ENCODE results near the gene PAF1.

The PAF1 gene

DNA sequence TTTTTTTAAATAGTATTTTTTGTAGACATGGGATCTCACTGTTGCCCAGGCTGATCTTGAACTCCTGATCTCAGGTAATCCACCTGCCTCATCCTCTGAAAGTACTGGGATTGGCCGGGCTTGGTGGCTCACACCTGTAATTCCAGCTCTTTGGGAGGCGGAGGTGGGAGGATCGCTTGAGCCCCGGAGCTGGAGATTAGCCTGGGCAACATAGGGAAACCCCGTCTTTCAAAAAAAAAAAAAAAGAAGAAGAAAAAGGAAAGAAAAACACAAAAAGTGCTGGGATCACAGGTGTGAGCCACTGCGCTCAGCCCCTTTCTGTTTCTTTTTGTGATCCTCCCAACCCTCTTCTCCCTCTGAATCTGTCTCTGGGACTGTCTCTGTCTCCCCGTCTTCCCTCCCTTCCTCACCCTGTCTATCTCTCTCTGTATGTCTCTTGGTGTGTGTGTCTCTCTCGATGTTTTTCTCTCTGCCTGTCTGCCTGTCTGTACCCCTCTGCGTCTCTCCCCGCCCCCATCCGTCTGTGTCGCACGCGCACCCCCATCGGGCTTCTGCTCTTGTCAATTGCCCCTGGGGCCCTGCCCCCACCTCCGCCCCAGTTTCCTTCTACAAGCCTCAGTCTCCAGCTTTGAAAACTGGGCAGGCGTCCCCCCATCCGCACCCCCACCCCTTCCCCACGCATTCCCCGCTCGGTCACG lies 15.2 kb upstream of the PAF1 start:
- peak; percentile 60 to 87 (median 68) for DNase-seq (ENCODE audit: low read depth in 3 of 3)

DNA sequence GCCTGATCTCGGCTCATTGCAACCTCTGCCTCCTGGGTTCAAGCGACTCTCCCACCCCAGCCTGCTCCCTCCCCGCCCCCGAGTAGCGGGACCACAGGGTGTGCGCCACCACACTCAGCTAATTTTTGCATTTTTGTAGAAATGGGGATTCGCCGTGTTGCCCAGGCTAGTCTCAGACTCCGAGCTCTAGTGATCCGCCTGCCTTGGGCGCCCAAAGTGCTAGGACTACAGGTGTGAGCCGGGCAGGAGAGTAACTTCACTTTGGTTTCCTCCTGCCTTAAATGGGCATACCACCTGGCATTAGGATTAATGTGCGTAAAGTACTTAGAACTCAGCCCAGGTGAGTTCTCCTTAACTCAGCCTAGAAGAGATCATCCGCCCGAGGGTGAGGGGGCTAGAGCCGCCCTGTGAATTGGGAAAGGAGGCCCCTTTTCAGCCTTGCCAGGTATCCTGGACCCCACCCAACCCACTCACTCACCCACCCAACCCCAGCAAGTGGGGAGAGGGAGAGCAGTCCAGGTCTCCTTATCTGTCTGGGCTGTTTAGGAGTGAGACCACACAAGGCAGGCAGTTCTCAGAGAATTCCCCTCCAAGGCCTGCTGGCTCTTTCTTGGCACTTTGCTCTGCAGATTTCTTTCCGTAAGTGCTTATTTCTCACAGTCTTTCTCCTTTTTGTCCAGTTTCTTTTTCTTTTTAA lies 14.5 kb upstream of the PAF1 start:
- DNase-seq (ENCODE audit: low read depth in 3 of 3): no peak

DNA sequence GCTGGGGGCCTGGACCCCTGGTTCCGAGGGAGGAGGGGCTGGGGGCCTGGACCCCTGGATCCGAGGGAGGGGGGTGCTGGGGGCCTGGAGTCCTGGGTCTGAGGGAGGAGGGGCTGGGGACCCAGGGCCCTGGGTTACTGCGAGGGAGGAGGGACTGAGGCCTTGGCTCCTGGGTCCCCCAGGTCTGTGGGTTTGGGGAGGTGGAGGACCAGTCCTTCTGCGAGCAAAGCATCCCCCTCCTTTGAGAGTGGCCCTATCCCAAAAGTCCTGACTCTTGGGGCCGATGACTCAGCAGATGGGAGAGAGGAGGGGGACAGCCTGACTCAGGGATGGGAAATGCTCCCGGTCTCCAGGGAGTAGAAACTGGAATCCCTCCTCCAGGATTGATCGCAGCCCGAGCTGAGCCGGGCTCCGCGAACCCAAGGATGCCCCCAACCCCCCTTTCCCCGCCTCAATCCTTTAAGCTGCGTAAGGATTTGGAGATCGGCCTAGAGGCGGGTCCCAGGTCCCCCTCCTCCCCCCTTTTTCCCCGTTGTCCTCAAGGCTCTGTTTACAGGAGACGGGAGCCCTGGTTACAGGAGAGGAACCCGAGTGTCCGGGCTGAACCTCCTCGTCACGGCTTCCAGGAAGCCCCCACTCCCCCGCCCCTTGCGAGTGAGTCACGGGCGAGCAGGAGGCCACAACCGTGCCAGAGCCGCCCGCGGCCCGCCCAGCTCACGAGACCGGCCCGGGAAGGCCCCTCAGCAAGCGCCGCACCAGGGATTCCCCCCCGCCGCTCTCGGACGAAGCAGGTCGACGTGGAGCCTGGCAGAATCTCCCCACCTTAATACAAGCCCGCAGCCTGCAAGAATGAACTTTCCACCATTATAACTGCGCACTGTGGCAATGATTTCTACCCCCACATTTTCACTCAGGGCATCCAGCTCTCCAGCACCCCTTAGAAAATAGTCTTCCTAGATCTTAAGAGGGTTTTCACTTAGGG lies 12.7 kb upstream of the PAF1 start:
- DNase-seq (ENCODE audit: low read depth in 3 of 3): peak; percentile 92 to 96 (median 93)

DNA sequence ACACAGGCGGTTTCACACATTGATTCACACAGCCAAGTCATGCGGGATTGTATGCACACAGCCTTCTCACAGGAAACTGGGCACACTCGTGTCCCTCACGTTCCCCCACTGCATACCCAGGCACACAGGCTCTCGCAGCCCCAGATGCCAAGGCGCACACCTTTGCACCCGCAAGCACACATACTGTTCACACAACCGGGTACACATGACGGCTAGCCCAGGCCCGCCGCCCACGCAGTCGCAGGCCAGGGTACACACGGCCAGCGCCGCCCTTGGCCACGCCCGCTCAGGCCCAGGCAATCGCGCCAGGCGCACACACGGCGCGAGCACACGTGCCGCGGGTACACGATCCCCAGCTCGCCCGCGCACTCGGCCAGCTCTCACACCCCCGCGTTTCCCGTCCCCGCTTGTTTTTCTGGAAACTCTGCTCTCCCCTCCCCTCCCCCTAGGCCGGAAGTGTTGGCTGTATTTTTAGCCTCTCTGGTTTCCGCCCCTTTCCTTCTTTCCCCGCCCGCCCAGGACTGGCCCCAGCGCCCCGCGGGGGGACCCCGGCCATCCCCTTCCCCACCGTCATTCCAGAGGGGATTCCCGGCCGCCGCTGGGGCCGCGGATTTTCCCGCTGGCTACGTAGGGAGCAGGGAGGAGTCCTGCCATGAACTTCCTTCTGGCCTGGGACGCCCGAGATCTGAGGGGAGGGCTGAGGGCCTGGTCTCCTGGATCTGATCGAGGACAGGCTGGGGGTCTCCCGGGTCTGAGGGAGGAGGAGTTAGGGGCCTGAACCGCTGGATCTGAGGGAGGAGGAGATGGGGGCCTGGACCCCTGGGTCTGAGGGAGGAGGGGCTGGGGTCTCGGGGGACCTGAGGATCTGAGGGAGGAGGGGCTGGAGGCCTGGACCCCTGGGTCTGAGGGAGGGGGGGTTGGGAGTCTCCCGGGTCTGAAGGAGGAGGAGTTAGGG lies 11.7 kb upstream of the PAF1 start:
- peak; percentile 66 to 90 (median 77) for DNase-seq (ENCODE audit: low read depth in 3 of 3)

DNA sequence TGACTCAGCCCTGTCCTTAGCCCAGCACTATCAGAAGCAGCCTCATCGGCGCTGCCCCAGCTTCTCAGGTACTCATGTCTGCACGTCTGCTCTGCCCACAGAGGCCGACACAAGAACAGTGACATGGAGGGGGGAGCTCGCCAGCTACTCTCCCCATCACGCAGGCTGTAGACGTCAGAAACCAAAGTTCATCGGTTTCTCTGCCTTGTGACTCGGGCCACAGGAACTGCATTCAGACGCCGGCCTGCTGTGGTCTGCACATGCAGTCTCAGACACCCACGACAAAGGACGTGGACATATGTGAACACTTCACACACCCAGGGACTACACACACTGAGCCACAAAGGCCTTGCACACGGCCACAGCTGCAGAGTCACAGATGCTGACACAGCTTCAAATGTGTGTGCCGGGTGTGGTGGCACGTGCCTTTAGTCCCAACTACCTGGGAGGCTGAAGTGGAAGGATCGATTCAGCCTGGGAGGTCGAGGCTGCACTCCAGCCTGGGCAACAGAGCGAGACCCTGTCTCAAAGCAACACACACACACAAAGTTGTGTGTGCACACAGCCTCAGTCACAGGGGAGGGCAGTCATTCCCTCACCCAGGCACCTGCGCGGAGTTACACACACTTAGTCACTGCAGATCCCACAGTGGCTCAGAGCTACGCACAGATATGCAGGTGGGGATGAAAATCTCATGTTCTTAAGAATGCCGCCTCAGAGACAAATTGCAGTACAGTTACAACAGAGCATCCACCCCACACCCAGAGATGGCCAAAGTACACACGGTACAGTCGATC lies 10.8 kb upstream of the PAF1 start:
- peak; percentile 50 to 80 (median 65) for DNase-seq (ENCODE audit: low read depth in 3 of 3)

DNA sequence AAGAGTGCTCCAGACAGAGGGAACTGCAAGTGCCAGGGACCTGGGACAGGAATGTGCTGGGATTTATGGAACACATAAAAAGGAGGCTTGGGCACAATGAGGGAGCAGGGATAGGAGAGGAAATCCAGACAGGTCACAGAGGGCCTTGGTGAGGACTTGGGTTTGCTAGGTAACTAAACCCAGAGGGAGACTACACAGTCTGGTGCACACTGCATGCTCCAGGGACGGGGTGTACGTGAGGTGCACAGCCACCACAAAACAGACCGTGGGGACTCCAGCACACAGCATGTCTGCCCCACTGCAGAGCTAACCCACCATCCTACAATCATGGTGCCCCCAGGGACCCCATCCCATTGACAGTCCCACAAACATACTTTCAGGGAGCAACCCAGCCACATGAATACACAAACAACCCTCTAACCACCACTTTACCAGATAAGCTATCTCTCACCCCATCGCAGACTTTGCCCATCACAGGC lies 10.2 kb upstream of the PAF1 start:
- no peak for DNase-seq (ENCODE audit: low read depth in 3 of 3)

DNA sequence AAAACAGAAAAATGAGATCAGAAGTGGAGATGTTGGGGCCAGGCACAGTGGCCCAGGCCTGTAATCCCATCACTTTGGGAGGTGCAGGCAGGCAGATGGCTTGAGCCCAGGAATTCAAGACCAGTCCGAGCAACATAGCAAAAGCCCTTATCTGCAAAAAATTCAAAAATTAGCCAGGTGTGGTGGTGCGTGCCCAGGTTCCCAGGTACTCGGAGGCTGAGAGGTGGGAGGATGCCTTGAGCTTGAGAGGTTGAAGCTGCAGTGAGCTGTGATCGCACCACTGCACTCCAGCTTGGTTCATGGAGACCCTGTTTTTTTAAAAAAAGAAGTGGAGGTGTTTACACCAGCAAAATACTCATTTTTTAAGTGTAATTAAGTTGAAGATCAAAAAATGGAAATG lies 9.2 kb upstream of the PAF1 start:
- no peak for DNase-seq (ENCODE audit: low read depth in 3 of 3)

DNA sequence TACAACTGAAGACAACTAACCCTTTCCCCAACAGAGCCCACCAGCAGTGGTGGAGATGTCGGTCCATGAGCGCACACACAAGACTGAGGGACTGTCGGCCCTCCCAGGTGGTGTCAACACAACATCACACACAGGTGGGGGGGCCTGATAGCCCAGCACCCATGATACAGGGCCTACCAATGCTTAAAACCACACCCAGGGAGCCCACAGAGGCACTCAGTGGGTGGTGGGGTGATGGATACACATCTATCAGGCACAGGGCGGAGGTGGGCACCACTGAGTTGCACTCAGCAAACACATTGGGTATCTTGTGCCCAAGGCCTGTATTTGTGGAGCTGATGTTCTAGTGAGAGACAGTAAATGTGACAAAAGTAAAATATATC lies 8.8 kb upstream of the PAF1 start:
- no peak for DNase-seq (ENCODE audit: low read depth in 3 of 3)

DNA sequence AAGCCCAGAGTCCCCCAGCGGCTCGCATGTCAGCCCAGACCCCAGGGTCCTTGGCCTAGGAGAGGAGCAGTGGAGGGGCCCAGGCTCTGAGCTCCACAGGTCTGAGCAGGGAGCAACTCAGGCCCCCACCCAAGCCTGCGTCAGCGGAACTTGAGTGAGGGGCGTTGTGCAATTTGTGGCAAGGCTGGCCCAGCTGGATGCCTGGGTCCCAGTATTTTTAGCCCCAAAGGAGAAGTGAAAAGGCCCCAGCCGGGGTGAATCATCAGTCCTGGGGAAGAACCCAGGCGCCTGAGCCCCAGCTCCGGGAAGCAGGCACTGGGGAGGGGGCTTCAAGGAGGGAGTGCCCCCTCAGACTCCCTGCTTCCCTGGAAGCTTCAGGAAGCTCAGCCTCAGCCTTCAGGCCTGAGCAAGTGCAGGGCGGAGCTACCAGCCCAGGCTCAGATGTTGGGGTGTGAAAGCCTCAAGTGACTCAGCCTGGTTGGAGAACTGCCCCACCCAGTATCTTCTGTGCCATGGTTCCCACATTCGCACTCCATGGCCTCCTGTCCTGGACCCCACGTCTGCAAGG lies 7.5 kb upstream of the PAF1 start:
- peak in 1 of 3 experiments; percentile 61 for DNase-seq (ENCODE audit: low read depth in 3 of 3)

DNA sequence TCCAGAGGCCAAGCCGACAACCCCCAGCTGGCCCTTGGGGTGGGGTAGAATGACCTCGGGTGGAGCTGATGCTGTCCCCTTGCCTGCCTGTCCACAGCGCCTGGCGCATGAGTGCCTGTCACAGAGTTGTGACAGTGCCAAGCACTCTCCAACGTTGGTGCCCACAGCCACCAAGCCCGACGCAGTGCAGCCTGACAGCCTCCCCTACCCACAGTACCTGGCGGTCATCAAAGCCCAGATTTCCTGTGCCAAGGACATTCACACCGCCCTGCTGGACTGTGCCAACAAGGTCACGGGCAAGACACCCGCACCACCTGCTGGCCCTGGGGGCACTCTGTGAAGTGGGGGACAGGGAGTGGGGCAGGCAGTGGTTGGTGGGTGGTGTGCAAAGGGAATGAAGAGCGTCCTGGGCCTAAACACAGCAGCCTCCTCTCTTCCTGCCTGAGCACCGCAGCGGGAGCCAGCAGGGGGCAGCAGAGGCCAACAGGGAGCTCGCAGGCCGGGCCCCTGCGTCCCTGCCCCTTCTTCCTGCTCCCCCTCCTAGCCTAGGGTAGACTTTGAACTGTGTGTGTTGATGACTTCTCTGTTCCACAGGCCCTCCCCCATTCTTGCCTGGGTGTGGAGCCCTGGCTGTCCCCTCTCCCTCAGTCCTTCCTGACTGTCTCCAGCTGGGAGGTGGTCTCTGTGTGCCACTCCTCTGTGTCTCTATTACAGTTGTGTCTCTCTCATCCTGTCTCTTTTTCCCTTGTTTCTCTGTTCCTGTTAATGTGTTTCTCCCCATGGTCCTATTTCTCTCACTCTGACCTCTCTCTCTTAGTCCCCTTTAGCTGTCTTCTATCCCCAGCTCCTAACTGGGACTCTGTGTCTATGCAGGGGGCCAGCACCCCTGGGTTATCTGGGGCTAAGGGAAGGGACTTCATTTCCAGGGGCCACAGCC lies 6.7 kb upstream of the PAF1 start:
- DNase-seq (ENCODE audit: low read depth in 3 of 3): peak; percentile 87 to 92 (median 88)

DNA sequence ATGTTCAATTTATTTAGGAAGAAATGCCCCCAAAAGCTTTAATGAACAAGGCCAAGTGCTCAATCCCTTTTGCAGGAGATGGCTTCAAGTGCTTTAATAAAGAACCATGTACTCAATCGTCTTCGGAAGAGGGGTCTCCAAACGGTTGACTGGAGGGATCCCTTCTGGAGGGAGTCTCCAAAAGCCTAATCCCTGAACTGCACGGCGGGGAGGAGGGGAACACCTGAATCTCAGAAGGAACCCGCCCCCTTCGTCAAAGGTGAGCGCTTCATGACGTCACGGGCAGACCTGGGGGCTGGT lies 505 bp downstream of the PAF1 start:
- peak in 2 of 3 experiments; percentile 61 to 72 for DNase-seq (ENCODE audit: low read depth in 3 of 3)

DNA sequence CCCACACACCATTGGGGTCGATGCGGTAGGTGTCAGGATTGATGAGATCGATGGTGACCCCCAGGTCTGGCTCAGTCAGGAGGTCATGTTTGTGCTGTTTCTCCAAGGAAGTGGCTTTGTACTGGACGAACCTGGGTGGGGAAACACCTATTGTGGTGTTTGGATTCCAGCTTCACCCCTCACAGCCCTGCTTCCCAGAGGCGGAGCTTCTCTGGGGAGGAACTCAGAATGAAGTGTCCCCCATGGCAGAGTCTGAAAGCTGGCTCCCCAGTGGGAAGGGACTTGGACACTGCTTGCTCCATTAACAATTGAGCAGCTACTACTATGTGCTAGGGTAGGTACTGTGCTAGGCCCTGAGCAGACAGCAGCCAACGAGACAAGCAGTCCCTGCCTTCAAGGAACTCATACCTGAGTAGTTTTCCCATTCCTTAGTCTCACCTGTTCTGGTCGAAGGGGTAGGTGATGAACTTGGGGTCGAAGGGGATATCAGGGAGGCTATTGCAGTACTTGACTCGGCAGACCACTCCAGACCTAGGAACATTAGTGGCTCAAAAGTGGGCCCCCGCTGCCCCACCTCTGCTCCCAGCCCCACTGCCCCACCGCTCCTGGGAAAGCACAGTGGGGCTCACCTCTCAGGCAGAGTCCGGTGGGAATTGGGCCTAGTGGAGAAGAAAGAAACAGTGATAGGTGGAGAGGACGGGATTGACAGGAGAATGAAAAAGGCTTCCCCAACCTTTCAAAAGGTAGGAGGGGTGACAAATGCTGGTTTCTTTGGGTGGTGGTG lies 1.1 kb downstream of the PAF1 start:
- no peak for DNase-seq (ENCODE audit: low read depth in 3 of 3)

DNA sequence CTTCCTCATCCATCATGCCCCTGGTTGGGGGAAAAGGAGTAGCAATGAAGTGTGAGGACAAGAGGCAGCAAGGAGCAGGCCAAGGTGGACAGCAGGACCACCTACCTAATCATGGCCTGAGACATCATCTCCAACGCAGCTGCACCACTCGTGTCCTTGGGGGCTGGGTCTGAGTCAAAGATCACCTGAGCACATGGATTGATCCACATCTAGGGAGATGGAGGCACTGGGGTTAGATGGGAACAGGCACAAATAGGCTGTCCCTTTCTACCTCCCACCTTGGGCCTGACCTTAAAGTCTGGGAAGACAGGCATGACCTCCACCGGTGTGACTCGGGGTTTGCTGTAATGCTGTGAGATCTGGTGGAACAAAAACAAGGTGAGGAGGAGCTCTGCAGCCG lies 2.2 kb downstream of the PAF1 start:
- no peak for DNase-seq (ENCODE audit: low read depth in 3 of 3)

DNA sequence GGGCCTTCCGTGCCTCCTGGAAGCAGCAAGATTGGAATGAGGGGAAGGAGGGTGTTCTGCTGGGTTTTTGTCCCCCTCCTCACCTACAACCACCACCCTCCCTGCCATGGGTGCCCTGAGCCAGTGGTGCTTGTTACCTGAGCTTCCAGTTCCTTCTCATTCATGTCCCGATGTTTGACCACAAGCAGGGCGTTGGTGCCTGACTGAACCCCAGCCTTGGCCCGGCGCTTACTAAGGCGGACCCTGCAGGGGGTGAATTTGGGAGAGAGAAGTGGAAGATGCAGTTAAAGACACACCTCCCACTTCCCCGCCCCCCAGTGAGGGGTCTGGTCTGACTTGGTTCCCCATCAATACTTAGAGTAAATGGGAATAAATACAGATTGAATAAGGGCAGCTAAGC lies 4.3 kb downstream of the PAF1 start:
- DNase-seq (ENCODE audit: low read depth in 3 of 3): no peak

DNA sequence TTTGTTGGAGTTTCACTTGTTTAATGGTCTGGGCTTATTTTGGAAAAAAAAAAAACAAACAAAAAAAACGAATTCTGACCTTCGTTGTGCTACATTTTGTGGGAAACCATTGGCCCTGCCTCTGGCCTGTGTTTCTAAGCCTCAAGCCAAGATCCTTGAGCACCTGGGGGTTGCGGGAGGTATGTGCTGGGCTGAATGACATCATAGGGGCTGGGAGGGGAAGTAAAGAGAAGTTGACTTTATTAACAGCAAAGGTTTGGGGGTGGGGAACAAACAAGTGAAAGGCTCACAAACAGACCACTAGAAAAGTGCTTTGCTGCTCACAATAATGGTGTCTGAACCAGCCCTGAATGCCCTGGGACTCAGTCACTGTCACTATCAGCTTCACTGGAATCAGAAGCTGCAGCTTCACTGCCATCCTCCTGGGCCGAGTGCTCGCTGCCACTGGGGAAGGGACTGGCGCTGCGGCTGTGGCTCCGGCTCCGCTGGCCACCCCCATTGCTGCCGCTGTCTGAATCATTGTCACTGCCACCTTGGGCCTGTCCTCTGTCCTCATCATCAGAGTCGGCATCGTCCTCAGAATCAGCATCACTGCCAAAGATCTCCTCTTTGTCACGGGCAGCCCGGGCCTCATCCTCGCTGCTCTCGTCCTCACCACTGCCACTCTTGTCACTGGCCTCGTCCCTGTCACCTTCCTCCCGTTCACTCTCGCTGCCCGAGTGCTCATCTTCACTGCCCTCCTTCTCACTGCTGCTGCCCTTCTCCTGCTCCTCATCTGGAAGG lies 5.1 kb downstream of the PAF1 start:
- DNase-seq (ENCODE audit: low read depth in 3 of 3): no peak

DNA sequence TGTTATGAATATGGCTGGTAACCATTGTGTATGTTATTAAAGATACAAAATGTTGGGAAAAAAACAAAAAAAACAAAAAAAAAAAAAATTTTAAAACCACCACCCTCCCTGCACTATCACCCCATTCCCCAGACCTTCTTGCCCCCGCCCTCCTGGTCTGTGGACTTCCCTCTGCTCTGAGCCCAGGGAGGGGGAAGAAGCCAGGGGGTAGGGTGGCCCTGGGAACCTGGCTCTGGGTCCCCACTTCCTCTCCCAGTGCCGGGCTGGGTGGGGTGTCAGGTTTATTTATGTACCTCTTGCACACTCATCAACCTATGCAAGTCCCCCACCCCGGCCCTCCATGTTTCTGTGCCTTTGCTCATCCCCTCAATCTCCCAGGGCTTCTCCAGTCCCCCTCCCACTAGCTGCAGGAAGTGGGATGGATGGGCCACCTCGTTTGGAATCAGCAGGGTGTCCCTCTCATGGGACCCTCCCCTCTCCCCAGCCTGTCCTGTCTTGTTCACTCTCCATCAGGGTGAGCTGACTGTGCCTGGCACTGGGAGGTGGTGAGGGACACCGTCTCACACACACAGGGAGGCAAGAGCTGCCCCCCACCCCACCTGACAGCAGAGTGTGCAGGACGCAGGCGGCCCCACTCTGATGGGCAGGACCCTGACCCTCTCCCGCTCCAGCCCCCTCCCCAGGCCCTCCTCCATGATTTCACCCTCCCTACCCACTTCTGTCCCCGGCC lies 5.9 kb downstream of the PAF1 start:
- DNase-seq (ENCODE audit: low read depth in 3 of 3): no peak

Measured in stimulated activated CD4-positive, alpha-beta T cell treated with anti-CD3 and anti-CD28 coated beads, TNF-alpha, amount 100 ng/mL, for 24 hours (primary cell).